Pons (tissue), 1 donor: ENCODE data around the gene INSC.

Experiments used
- DNase-seq: peaks from one replicate; pipeline ENCODE4 v3.0.0-alpha.2; 2016; ENCODE audit warnings: low spot score

INSC gene

DNA sequence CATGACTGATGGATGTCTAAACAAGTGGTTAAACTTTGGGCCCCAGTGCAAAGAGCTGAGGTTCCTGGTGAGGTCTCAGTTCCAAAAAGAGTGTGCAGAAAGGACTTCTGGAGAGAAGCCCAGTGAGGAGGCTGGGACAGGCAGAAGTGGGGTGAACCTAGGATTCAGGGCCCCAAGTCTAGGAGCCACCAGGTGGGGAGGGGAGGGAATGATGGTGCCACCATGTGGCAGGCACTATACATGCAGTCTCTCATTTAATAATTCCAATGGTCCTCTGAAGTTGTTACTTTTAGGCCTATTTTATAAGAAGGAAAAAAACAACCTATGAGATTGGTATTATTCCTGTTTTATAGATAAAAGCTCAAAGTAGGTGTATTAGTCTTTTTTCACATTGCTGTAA, 102.0 kb downstream of the INSC start:
- DNase-seq: no peak

DNA sequence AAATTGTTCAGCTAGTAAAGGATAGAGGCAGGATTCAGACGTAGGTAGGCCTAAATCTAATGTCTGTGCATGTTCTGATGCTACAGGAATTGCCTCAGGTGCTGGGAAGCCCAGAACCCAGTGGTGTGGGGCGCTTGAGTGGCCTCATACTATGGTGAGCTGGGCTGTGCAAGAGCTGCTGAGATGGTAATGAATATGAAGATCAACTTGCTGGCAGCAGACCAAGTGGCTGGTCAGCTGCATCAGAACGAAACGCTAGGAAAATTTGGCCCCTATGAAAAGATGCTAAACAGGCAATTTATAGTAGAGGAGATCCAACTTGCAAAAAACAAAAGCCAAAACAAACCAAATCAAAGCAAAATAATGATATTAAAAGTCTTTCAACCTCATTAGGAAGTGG, 102.7 kb downstream of the INSC start:
- no peak for DNase-seq

DNA sequence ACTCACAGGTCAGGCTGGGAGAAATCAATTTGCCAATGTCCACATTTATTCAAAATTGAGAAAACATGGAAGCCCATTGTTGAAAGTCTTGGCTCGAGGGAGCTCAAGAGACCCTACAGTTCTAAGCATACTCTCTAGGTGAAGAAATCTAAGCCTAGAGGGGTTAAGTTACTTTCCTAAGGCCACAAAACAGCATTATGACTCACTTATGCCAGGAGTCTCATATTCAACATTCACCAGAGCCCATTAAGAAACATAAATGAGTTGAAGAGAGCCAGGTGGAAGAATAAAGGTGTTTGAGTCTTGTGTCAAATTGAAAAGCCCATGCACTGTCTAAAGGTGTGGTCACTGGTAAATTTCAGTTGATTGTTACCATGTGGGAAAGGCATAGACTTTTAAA, 108.1 kb downstream of the INSC start:
- no peak for DNase-seq

DNA sequence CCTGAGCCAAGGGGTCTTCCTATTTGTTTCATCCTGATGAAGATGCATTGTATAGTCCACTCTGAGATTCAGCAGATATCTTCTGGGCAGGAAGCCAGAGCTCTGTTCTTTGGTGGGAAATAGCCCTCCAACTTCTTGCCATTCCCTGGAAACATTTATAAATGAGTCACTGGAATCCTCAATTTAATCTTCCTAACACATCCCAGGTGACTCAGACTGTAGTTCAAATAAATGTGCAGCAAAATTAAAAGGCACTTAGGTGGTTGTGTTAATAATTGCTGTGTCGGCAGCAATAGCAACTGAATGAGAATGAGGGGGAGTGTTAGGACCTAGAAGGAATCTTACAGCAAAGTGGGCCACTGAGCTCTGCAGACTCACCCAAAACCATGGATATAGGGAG, 108.6 kb downstream of the INSC start:
- DNase-seq: no peak

DNA sequence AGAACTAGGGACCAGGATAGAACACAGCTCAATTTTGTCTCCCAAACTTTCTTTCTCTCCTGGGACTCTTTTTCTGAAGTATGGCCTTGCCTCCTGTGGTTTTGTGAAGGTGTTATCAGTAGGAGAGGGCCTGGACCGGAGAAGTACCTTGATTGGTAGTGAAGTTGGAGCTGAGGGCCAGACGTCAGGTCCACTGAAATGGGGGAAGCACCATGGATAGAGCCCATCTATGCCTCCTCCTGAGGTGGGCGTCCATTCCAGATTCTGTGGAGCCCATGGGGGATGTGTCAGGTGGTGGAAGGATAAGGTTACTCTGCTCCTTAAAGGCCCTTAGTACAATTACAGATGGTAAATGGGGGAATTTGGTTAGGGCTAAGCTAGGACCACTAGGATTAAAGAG, 109.7 kb downstream of the INSC start:
- no peak for DNase-seq

DNA sequence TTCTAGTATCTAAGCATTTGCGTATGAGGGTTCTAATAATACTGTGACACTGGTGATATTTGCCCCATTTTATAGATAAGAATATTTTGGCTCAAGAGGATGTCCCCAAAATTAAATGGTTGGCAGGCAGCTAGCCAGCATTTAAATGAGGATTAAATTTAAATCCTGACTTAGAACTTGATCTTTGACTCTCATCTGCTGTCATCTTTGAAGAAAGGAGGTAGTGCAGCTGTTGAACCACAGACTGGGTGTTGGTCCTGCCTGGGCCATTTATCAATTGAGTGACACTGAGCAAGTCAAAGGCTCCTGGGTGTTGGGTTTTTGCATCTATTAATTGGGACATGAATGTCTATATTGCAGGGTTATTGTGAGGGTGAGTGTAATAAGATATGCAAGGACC, 112.3 kb downstream of the INSC start:
- no peak for DNase-seq

DNA sequence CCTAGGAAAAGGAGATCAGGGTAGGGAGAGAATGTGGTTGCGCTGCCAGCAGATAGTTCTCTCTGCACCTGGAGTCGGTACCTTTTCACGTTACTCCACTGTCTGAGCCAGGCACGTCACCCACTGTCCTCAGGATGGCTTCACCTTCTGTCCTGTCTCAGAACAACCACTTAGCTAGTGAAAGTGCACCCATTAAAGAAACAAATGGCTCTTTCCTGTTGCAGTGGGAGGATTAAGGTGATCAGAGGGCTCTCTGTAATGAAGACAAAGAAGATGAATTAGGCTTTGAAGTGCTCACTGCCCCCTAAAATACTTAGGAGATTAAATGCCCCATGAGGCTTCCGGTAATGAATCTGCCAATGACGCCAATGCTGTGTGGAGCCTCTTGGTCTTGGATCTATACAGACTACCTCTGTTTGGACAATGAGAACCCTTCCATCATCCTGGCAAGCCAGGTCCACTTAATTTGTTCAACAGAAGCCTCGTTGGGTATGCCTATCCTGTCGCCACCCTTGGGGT, 113.7 kb downstream of the INSC start:
- no peak for DNase-seq

DNA sequence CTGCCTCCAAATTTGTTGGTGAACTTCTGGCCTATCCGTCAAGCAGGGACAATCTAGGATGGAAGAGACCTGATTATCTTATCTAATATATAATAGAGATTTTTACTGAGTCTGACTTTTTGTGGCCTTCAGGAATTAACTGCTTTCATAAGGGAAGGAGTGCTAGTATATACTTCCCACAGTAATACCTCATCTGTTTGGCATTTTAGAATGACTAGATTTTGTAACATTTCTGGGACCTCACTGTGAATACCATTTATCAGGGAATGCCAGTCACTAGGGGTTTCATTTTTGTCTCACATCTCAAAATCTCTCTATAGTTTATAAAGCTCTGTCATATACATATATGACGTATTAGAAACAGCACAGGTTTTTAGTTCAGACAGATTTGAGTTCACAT, 114.3 kb downstream of the INSC start:
- no peak for DNase-seq

DNA sequence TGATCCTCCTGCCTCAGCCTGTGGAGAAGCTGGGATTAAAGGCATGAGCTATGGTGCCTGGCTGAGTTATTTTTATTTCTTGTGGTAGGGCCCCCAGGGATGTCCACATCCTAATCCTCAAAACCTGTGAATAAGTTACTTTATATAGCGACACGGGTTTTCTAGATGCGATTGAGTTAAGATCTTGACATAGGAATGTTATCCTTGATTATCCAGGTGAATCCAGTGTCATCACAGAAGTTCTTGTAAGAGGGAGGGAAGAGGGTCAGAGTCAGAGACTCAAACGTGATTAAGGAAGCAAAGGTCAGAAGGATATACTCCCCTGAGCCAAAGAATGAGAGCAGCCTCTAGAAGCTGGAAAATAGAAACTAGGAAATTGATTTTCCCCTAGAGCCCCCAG, 117.8 kb downstream of the INSC start:
- DNase-seq: no peak

DNA sequence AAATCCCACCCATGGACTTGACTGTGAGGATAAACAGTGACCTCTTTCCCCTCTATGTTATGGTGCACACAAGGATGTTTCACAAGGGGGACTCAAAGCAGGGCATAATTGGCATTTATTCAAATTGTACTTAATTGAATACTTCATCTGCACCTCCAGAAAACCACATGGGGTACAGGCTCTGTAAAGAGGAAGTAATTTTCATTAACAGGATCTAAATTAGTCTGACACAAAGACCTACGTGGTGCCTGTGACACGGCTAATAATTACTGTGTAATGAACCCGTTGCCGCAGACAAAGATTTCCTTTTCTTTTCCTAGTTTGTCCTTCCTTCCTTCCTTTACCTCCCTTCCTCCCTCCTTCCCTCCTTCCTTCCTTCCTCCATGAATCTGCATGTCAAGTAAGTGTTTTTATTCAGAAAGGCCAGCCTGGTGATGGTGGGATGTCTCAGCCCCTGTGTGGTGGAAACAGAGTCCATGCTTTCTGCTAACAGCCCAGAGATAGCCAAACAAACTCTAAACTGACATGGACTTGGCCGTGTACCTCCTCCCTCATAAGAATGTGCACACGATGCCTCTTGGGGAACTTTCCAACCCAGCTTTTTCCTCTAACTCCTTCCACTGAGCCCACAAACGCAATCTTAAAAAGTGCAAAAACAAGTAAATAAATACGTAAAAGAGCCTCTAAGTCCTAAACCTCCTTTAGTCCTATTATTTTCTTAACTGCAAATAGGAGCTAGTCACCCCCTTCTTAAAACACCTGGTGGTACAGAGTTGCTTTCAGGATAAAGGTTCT, 118.8 kb downstream of the INSC start:
- DNase-seq: no peak

DNA sequence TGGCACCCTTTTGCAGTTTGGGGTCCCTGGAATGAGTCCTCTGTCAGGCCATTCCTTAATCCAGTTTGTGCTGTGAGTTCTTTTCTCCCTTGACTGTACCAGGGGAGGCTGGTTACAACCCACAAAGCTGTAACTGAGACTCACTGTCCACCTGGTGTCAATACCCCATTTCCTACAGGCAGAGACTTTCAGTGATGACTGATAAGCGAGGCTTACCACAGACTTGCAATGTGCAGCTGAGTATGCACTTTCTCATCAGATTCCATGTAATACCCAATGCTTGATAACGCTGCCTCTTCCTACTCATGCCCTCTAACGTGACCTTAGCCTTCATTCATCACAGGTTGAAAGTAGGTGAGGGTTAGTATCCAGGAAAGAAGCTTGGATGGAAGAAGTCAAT, 120.1 kb downstream of the INSC start:
- DNase-seq: no peak

DNA sequence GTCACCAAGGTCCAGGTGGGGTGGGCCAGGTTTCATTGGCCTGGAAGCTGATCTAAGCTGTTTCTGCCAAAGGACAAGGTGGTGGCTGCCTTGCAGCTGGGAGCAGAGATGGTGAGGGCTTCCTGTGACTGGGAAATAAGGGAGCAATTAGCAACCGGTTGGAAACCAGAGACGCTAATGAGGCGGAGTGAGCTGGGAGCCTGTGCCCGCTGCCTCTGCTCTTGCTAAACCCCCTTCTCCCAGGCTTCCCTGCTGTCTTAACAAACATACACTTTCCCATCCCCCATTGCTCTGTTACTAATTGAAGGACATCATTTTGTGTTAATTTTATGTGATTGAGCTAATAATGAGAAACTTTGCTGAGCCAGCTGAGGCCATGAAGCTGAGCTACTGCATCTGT, 121.8 kb downstream of the INSC start:
- DNase-seq: no peak

DNA sequence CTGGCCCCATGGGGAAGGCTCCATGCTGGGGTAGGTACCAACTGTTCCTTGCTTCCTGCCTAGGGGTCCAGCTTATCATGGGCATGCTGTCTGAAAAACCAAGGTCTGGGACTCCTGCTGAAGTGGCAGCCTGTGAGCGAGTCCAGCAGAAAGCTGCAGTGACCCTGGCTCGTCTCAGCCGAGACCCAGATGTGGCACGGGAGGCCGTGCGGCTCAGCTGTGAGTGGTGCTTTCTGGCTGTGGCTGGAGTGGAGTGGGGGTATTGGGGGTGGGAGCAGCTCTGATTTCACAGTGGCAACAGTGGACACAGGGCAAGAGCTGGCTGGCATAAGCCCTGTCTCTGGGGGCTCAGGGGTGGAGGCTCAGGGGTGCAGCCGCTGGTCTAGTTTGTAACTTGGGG, 124.1 kb downstream of the INSC start:
- no peak for DNase-seq

DNA sequence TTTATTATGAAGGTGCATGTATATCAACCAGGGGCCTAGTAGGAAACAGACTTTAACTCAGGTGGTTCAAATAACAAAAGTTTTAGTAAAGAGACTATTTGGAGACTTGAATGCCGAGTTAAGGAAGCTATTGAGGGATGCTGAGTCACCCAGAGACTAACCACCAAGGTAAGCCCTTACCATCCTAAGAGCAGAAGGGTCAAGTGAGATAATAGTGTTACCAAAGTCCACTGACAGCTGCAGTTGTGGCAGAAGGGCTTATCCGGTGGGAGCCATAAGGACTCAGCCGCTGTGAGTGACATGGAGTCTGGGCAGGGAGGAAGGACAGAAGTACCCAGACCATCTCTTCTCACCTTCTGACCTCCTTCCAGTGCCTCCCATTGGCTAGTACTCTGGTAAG, 134.0 kb downstream of the INSC start:
- DNase-seq: no peak

DNA sequence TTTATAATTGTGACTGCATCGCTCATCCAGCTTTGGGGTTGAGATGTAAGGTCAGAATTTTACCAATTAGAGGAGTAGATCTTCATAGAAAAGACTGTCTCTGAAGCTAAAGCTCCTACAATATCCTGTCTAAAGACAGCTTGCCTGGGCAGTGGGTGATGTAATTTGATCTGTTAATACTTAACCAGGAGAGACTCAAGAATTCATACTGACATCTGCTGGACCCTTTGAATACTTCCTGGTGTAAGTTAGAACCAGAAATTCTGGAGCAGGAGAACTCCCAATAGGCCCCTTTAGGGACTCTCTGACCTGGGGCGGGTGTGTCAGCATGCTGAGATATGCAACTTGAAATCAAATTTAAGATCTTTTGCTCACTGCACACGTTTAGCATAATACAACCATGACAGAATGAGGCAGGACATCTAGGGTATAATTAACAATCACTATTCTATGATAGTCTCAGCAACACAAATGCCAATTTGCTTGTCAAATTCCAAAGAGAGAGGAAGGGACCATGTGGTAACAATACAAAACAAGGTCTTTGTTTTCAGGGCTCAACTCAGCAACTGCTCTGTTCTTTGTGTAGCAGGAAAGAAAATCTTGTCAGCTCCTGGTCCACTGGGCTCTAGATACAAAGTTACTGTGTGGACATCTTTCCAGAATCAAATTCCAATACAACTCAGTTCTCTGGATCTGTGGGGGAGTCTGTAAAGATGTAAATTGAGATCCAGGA, 143.9 kb downstream of the INSC start:
- peak; percentile 93 for DNase-seq

DNA sequence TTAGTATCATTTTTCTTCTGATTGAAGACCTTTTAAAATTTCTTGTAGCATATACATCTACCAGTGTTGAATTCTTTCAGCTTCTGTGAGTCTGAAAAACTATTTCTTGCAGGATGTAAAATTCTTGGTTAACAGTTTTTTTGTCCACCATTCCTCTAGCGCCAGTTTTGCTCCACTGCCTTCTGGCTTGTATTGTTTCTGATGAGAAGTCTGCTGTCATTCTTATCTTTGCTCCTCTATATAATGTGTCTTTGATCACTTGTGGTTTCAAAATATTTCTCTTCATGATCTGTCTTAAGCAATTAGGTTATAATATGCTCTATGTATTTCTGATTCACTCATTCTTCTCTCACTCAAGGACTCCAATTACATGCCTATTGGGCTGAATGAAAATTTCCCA, 152.3 kb downstream of the INSC start:
- no peak for DNase-seq

DNA sequence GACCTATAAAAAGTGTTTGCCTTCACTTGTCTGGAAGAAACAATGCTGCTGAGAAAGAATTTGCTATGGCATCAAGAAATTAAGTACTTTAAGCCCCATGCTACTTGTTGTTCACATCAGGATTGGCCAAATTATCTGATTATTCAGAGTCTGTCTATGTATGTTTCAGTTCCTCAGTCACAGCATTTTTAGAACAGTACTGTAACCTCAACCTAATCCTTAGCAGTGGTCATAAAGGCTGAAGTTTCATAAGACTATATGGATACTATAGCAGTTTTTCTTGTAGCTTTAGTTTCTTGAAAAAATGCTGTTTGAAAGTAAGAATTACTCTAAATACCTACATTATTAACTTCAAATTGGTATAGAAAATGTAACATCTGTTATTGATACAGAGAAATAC, 153.9 kb downstream of the INSC start:
- DNase-seq: no peak

DNA sequence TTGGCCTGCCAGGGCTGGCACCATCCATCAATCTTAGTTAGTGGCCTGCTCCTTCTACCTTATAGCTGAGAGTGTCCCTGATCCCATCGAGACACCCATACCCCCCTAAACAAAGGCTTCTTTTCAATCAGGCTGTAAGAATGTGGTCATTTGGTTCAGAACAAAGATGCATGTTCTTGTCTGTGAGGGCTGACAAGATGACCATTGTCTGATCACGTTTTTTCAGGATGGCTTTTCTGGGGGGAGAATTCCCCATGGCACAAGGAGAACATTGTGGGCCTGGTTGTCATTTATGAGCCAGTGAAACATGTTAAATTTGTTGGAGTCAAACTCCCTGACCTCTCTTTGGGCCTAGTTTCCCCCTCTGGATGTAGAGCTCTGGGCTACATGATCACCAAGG, 160.4 kb downstream of the INSC start:
- peak; percentile 83 for DNase-seq

DNA sequence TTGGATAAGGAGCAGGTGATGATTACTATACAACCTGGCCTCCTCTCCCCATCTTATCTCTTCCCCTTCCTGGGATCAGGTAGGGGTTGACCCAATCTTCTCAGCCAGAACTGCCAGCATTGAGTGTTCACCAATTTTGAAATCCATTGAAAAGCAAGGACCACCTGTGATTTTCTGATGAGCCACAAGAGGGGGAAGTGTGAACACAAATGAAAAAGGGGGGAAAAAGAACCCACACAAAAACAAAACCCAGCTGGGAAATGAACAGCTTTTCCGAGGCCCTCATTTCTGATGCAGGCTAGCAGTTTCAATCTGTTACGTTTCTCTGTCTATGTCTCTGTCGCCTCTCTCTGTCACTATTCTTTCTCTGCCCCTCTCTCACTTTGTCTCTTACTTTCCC, 161.9 kb downstream of the INSC start:
- DNase-seq: no peak

DNA sequence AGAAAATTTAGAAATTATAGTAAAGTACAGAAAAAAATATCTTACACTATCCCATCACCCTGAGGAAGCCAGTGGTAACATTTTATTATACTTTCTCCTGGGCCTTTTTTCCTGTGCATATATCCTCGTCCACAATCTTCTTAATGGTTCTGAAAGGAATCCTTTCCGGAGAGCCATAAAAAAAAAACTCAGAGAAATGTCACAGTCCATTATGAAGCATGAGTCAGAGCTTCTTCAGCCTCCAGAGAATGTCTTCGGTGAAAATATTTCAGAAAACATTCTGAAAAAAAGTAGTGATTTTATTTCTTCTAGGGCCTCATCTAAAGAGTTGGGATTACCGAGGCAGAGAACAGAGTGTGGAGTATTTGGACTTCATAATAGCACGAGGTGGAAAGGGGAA, 163.4 kb downstream of the INSC start:
- DNase-seq: no peak

DNA sequence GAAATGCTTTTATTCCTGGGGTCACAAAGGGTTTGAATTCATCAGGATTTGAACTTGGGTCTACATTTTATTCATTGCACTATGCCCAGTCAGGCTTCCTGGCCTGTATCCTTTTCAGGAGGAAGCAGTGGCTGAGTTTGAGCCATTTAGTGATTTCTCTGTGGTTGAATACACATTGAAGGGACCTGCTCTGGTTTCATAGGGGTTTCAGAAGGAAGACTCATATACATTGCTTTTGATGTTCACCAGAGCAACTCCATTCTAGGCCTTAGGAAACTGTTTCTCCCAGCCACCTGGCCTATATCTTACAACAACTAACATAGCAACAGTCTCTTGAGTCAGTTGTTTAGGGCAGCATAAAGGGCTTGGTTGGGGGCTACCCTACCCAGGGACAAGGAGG, 165.7 kb downstream of the INSC start:
- no peak for DNase-seq

DNA sequence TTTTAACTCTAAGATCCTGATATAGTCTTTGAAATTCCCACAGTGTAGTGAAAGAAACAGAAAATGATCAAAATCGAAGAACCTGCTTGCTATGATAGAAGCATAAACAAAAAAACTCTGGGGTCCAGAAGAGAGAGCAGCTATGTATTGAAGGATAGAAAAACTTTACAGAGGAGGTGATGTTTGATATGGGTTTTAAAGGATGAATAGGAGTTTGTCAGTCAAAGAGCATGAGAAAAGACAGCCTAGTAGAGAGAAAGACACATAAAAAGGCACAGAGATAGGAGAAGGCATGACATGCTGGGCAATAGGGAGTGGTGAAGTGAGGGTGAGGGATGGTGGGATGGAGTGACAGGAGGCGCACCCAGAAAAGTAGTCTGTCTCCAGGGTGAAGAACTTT, 168.0 kb downstream of the INSC start:
- DNase-seq: no peak

DNA sequence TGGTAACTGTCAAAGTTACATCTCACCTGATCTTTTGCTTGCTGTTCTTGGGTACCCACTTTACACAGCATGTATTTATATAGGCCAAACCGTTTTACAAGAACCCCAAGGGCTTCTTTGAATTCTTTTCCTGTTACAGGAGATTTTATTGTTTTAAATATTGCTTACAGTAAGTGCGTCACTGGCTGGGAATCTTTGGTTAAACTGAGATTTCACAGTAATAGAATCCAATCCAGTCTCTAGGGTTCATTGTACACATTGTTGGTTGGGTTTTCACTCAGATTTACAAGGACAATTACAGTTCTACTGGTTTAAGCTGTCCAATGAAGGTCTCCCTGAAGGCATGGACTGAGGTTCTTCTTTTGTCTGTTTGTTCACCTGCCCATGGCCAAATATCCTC, 171.7 kb downstream of the INSC start:
- no peak for DNase-seq

DNA sequence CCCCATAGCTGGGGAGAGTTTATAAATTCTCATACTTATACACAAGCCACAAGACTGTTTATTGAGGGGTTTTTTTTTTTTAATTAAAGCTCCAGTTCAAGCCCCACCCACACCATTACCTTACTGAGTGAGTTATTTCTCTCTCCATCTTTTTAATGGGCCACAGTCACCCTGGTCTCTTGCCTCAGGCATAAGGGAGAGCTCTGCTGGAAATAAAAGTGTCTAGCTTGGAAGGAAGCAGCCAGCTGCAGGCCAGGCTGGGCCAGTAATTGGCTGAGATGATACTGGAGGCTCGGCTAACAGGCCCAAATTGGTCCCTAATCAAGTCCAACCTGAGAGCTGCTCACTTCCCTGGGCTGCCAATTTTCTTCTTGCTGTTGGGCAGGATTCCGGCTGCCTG, 174.1 kb downstream of the INSC start:
- DNase-seq: no peak
